Vagina (tissue), 2 donors: Measurements from ENCODE around the gene CREB5. TPM values are rescaled to one million over a fixed set of nuclear protein-coding genes. Genes with fewer than 3 reads are reported as not detected.

Experiments
- DNase-seq, 2 donors: peaks; one replicate each; pipeline ENCODE4 v3.0.0-alpha.2; 2017; ENCODE audit errors: extremely low spot score in 2 of 2
- H3K27ac ChIP-seq: fragments of 200-600 bp; sonication (generic); one replicate; pipeline ENCODE4 v1.5.1; 2019
- H3K27me3 ChIP-seq: fragments of 200-600 bp; sonication (generic); one replicate; pipeline ENCODE4 v1.5.1; 2019
- H3K36me3 ChIP-seq, 2 donors: fragments of 200-600 bp; sonication (generic); one replicate each; pipeline ENCODE4 v1.5.1; 2017 to 2019
- H3K4me1 ChIP-seq: fragments of 200-600 bp; sonication (generic); one replicate; pipeline ENCODE4 v1.5.1; 2019
- H3K4me3 ChIP-seq, 2 donors: fragments of 200-600 bp; sonication (generic); 1 replicate in 1 of 2; 2 replicates in 1 of 2; pipeline ENCODE4 v1.5.1; 2016 to 2019
- H3K9me3 ChIP-seq: fragments of 200-600 bp; sonication (generic); one replicate; pipeline ENCODE4 v1.5.1; 2019
- POLR2A ChIP-seq, 2 donors: fragments of 450-650 bp; IDR thresholded peaks; one replicate each; pipeline ENCODE4 v1.6.1; 2017; ENCODE audit warnings: antibody characterized with exemption in 2 of 2, mild to moderate bottlenecking in 2 of 2, moderate library complexity in 2 of 2
- POLR2AphosphoS5 ChIP-seq, 2 donors: sonication (generic); formaldehyde crosslinking; IDR thresholded peaks; one replicate each; pipeline ENCODE4 v1.9.0; 2017; ENCODE audit warnings: antibody characterized with exemption in 2 of 2, mild to moderate bottlenecking in 2 of 2, low read depth in 1 of 2; ENCODE audit not compliant: insufficient read depth in 1 of 2
- intact Hi-C: fragments of 100-400 bp; cut with DNase I; formaldehyde crosslinking; loops from one replicate; pipeline ENCODE4 v1.15.1; 2023
- total RNA-seq: library from RNA; depleted of rRNA; stranded (reverse); fragments of >200 nt; gene quantifications from one replicate; pipeline ENCODE4 v1.2.3, GENCODE V29; 2016
- TF ChIP-seq, protein P1 (sequence below), 3 experiments: fragments of 450-650 bp in 2 of 3; fragments of 200-600 bp in 1 of 3; sonication (generic) in 1 of 3; IDR thresholded peaks; one replicate each; pipeline ENCODE4 v1.5.1; 2017 to 2019; ENCODE audit warnings: antibody characterized with exemption in 3 of 3, mild to moderate bottlenecking in 2 of 3, moderate library complexity in 2 of 3

CREB5 gene
- total RNA-seq, 1 donor from 2014 or later: 23.1 TPM

DNA sequence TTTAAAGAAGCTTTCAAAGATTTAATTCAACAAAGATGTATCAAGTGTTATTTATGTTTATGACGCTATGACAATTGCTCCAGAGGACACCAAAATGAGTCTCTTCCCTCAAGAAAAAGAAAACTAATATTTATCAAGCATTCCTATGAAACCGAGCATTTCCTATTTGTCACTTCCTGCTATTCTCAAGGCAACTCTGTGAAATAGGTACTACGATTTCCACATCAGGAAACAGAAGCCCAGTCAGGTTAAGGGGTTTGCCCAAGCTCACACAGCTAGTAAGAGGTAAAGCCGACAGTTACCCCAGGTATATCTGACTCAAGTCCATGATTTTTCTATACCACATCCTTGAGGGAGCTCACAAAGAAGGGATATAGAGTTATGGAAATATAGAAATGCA, 459.9 kb downstream of the CREB5 start:
- TF ChIP-seq, protein P1, sequence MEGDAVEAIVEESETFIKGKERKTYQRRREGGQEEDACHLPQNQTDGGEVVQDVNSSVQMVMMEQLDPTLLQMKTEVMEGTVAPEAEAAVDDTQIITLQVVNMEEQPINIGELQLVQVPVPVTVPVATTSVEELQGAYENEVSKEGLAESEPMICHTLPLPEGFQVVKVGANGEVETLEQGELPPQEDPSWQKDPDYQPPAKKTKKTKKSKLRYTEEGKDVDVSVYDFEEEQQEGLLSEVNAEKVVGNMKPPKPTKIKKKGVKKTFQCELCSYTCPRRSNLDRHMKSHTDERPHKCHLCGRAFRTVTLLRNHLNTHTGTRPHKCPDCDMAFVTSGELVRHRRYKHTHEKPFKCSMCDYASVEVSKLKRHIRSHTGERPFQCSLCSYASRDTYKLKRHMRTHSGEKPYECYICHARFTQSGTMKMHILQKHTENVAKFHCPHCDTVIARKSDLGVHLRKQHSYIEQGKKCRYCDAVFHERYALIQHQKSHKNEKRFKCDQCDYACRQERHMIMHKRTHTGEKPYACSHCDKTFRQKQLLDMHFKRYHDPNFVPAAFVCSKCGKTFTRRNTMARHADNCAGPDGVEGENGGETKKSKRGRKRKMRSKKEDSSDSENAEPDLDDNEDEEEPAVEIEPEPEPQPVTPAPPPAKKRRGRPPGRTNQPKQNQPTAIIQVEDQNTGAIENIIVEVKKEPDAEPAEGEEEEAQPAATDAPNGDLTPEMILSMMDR (IDR thresholded peaks at IDR 0.05): no peak
- TF ChIP-seq POLR2A (IDR thresholded peaks at IDR 0.05) (no peak), POLR2AphosphoS5 (IDR thresholded peaks at IDR 0.05; ENCODE audit: insufficient read depth in 1 of 2, low read depth in 1 of 2) (no peak)
- no peak overlapping the region for H3K4me3 ChIP-seq
- H3K36me3 ChIP-seq: no peaks in the 10 kb centered on the region
- no peak overlapping the region for H3K27ac ChIP-seq
- intact Hi-C loops: no loop called here
- H3K9me3 ChIP-seq: no peaks in the 10 kb centered on the region
- no peak for DNase-seq
- no peaks in the 10 kb centered on the region for H3K4me1 ChIP-seq
- H3K27me3 ChIP-seq: no peaks in the 10 kb centered on the region

DNA sequence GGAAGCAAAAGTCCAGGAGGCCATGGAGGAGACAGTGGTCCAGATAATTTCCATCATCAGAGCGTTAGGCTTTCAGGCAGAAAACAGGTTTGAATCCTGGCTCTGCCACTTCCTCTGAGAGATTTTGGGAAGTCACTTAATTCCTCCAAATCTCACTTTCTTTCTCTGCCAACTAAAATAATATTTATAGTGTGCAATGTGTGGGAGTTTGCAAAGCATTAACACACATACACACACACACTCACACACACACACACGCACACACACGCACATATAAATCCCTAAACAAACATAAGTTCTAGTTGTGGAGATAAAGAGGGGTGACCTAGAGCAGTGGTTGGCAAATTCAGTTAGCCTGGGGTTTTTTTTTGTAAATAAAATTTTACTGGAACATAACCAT, 461.0 kb downstream of the CREB5 start:
- no peak for DNase-seq
- Histone ChIP-seq H3K36me3 (no peaks in the 10 kb centered on the region), H3K27me3 (no peaks in the 10 kb centered on the region), H3K9me3 (no peaks in the 10 kb centered on the region), H3K4me3 (no peak overlapping the region), H3K27ac (no peak overlapping the region), H3K4me1 (no peaks in the 10 kb centered on the region)
- TF ChIP-seq POLR2AphosphoS5 (IDR thresholded peaks at IDR 0.05; ENCODE audit: insufficient read depth in 1 of 2, low read depth in 1 of 2): no peak
- TF ChIP-seq, protein P1 (IDR thresholded peaks at IDR 0.05): no peak
- no peak for TF ChIP-seq POLR2A (IDR thresholded peaks at IDR 0.05)
- intact Hi-C loops: no loop called here

DNA sequence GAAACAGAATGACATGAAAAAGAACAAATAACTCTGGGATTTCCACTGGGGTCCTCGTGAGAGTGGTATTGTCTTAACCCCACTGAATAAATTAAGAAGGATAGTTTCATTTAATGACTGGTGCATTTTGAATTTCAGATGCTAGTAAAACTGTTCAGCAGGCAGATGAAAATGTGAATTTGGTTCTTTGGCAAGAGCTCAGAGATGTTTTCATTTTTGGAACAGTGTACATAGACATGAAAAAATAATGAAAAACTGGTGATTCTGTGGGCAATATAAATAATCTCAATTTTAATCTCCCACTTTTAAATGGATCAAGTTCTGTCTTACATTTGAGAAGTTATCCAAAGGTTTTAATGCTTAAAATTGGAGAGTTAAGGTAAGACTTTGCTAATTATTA, 461.7 kb downstream of the CREB5 start:
- intact Hi-C loops: no loop called here
- DNase-seq: no peak
- Histone ChIP-seq H3K4me3 (no peak overlapping the region), H3K36me3 (no peaks in the 10 kb centered on the region), H3K27ac (no peak overlapping the region), H3K9me3 (no peaks in the 10 kb centered on the region), H3K27me3 (no peaks in the 10 kb centered on the region), H3K4me1 (no peaks in the 10 kb centered on the region)
- TF ChIP-seq POLR2AphosphoS5 (IDR thresholded peaks at IDR 0.05; ENCODE audit: insufficient read depth in 1 of 2, low read depth in 1 of 2) (no peak), POLR2A (IDR thresholded peaks at IDR 0.05) (no peak)
- TF ChIP-seq, protein P1 (IDR thresholded peaks at IDR 0.05): no peak

Other genes starting within 250 kb of the CREB5 start
- gene JAZF1, start 231.7 kb upstream of the CREB5 start, total RNA-seq: 36.1 TPM